ENCODE data around the gene RBM20. TPM values are rescaled to one million over a fixed set of nuclear protein-coding genes. Genes with fewer than 3 reads are reported as not detected.

The RBM20 gene
- total RNA-seq, 2 donors from 2014 or later = 7.8 to 13.9 TPM

DNA sequence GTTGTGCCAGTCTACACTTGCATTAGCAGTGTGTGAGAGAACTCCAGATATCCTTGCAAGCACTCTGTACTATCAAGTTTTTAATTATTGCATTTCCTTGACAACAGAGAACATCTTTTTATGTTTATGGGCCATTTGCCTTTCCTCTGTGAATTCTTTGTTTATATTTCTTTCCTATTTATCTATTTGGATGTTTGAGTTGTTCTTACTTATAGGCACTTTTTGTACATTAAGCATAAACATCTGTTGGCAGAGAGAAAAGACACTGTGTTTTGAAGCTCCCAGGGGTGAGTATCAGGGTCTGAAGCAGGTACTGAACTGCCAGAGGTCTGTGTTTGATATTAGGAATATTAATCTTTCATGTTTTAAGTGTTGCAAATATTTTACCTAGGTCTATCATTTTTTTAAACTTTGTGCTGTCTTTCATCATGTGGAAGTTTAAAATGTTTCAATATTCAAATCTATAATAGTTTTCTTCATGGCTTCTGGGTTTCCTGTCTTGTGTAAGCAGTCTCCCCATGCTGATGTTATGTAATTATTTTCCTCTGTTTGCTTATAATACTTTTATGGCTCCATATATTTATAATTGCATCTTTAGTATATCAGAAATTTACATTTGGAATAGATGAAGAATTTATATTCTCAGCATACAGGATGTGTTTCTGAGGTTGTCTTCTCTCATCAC is 209.9 kb downstream of the RBM20 start:
- H3K9me3 ChIP-seq = no peaks in the 10 kb centered on the region
- H3K4me3 ChIP-seq = no peak overlapping the region
- no peak for ATAC-seq (ENCODE audit: insufficient number of reproducible peaks, low FRiP score, low read depth)
- peaks cover 8 to 14% of the 10 kb centered on the region in 2 donors for H3K4me1 ChIP-seq (ENCODE audit: control insufficient read depth in 1 of 2, low read depth in 2 of 2)
- no peaks in the 10 kb centered on the region for H3K36me3 ChIP-seq
- no peak overlapping the region for H3K27ac ChIP-seq
- DNase-seq (ENCODE audit: low spot score) = no peak
- no peak for TF ChIP-seq CTCF (IDR thresholded peaks at IDR 0.05)
- H3K27me3 ChIP-seq (replicated peaks; ENCODE audit: insufficient read depth) = no peaks in the 10 kb centered on the region

- H3K27ac ChIP-seq = no peak overlapping the region
- no peak for DNase-seq (ENCODE audit: low spot score)
- TF ChIP-seq CTCF (IDR thresholded peaks at IDR 0.05) = no peak
- H3K36me3 ChIP-seq = no peaks in the 10 kb centered on the region
- no peaks in the 10 kb centered on the region for H3K9me3 ChIP-seq
- ATAC-seq (ENCODE audit: insufficient number of reproducible peaks, low FRiP score, low read depth) = no peak
- H3K4me1 ChIP-seq (ENCODE audit: control insufficient read depth in 1 of 2, low read depth in 2 of 2) = peaks cover 12 to 31% of the 10 kb centered on the region in 2 donors
- H3K4me3 ChIP-seq = no peak overlapping the region
- H3K27me3 ChIP-seq (replicated peaks; ENCODE audit: insufficient read depth) = no peaks in the 10 kb centered on the region
Measured at GRCh38 chr10:110857265-110858171, 213.4 kb downstream of the RBM20 start.

DNA sequence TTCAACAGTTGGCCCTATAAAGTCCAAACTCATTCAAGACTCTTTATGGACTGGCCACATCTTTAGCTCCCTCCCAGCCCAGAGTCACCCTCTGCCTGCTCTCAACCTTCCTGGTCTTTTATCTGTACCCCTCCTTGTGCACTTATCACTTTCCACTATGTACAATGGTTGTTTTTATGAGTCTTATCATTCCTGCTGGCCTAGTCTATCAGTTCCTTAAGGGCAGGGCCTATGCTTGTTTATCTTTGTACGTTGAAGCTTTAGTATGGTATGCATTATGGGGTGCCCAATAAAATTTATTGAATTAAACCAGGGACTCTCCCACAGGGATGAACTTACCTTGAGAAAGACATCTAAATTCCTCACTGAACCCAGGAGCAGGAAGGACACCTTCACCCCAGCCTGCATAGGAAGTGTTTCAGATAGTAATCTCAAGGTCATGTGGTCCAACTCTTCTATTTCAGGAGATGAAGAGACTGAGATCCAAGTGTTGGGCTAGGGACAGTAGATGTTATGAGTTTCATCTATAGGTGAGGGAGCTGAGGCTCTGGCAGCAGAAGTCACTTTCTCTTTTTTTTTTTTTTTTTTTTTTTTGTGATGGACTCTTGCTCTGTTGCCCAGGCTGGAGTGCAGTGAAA is 214.3 kb downstream of the RBM20 start:
- ATAC-seq (ENCODE audit: insufficient number of reproducible peaks, low FRiP score, low read depth) = no peak

DNA sequence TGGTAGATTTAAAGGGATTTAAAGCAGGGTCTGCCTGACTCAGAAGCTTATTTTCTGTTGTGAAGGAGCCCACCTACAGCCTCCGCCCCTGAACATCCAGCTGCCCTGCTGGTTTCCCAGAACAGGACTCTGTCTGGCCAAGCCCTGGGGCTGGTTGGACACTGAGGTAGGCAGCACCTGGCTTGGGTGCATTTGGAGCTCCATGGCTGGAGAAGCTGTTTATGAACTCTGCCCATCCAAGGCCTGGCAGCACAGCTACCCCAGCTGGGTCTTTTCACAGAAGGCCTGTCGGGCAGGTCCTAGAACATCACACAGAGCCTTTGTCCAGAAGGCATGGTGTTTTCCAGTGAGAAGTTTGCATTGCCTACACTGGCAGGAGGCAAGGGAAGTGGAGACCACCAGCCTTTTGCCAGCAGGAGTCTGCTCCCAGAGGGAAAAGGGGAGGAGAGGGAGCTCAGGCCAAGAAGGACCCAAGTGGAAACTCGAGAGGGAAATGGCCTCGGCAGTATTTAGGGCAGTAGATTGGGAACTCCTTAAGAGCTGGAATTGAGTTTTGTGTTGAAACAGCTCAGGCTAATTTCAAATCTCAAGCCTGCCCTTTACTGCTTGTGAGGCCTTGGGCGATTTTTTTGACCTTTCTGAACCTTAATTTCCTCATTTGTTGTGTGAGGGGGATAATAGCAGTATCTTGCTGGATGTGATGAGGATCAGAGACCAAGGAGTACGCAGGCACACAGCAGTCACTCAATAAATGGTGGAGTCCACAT is 215.3 kb downstream of the RBM20 start:
- Histone ChIP-seq H3K4me3 (no peak overlapping the region), H3K36me3 (no peaks in the 10 kb centered on the region), H3K9me3 (no peaks in the 10 kb centered on the region), H3K27ac (peak overlapping the region in 1 of 2 donors; percentile 49), H3K4me1 (ENCODE audit: control insufficient read depth in 1 of 2, low read depth in 2 of 2) (peaks cover 16 to 39% of the 10 kb centered on the region in 2 donors), H3K27me3 (replicated peaks; ENCODE audit: insufficient read depth) (no peaks in the 10 kb centered on the region)
- ATAC-seq (ENCODE audit: insufficient number of reproducible peaks, low FRiP score, low read depth) = no peak
- TF ChIP-seq CTCF (IDR thresholded peaks at IDR 0.05) = no peak
- no peak for DNase-seq (ENCODE audit: low spot score)

More for the DNA sequence above, 214.3 kb downstream of the RBM20 start:
- Histone ChIP-seq H3K9me3 (no peaks in the 10 kb centered on the region), H3K27ac (peak overlapping the region in 1 of 2 donors; percentile 49), H3K4me1 (ENCODE audit: control insufficient read depth in 1 of 2, low read depth in 2 of 2) (peaks cover 12 to 31% of the 10 kb centered on the region in 2 donors), H3K4me3 (no peak overlapping the region), H3K36me3 (no peaks in the 10 kb centered on the region), H3K27me3 (replicated peaks; ENCODE audit: insufficient read depth) (no peaks in the 10 kb centered on the region)
- no peak for TF ChIP-seq CTCF (IDR thresholded peaks at IDR 0.05)
- DNase-seq (ENCODE audit: low spot score) = no peak
